GM12891 (cell line): ENCODE results near the gene PYGL.
"Not testable (repeated sequence)": the region's sequence is repeated elsewhere in the genome, so short reads cannot be mapped to it uniquely, and the experiment has no call there.

Source experiments
- POLR2A ChIP-seq: IDR thresholded peaks from 2 replicates; pipeline ENCODE4 v1.6.1; 2011; ENCODE audit warnings: low read depth, low read length, control low read depth
- POLR2AphosphoS5 ChIP-seq: IDR thresholded peaks from 2 replicates; pipeline ENCODE4 v1.6.1; 2011; ENCODE audit warnings: low read depth, low read length, control low read depth
- TAF1 ChIP-seq: IDR thresholded peaks from 2 replicates; pipeline ENCODE4 v1.6.1; 2011; ENCODE audit warnings: low read depth, low read length, control low read depth

GRCh38 chr14:50919524-50919923 lies 24.8 kb downstream of the PYGL start:
- TF ChIP-seq POLR2A, POLR2AphosphoS5, TAF1: not testable (repeated sequence)
